GM18861 (cell line): Measurements from ENCODE around the gene ZCCHC12.
"Not testable (repeated sequence)": the region's sequence is repeated elsewhere in the genome, so short reads cannot be mapped to it uniquely, and the experiment has no call there.

Experiments used
- ATAC-seq: cut with Tn5 transposase; IDR thresholded peaks from one replicate; pipeline ENCODE4 v1.9.1; 2021; ENCODE audit not compliant: unreplicated experiment

ZCCHC12 gene

DNA sequence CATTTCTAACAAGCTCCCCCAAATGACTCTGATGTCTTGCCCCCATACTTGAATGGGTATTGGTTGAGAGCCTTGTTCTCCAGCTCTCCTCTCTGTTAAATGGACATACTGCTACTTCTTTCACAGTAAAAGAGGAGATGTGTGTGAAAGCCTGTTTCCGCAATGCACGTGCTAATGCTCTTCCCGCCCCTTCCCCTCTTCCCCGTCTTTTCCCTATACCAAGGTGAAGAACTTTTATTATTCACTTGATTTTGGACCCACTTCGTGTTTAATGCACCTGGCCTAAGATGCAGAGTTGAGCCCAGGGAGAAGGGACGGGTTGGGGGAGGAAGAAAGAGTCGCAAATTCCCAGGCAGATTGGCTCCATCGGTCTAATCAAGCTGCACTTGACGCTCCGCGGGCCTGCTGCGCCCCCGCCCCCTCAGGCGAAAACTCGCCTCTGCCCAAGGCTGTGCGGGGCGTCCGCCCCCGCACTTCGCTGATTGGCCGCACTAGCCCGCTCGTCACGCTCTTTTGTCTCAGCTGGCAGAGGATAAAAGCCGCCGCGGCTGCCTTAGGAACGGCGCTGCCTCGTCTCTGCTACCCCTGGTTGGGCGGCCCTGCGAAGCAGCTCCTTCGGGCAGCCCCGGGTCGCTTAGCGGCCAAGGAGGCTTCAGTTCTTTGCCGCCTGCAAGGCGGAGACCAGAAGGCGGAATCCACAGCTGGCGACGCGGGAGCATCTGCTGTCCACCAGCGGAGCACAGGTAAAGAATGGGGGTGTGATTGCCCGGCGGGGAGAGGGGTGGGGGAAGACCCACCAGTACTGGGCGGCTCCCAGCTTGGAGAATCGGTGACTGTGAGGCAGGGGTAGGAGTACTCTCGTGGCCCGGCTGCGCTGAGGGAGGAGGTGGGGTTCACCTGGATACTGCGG, at the start of gene ZCCHC12:
ZCCHC12 (plus strand) TSS at position 562 of the 910 bp plus-strand sequence. CDS start 1,421 bp downstream, outside the sequence.
- no peak for ATAC-seq

DNA sequence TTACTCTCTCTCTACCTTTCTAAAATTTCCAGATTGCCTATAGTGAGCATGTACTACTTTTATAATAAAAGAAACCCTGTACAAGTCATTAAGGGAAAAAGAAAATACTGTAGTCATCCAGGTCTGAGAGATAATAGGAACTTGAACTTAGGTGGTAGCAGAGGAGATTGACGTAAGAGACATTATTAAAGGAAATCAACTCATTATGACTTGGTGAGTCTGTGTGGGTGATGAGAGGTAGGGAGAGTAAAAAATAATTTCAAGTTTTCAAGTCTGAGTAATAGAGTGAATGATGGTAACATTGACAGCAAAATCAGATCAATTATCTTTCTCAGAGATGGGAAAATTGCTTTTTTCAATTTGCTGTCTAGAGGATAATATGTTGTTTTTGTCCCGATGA, 44.0 kb upstream of the ZCCHC12 start:
- no peak for ATAC-seq

DNA sequence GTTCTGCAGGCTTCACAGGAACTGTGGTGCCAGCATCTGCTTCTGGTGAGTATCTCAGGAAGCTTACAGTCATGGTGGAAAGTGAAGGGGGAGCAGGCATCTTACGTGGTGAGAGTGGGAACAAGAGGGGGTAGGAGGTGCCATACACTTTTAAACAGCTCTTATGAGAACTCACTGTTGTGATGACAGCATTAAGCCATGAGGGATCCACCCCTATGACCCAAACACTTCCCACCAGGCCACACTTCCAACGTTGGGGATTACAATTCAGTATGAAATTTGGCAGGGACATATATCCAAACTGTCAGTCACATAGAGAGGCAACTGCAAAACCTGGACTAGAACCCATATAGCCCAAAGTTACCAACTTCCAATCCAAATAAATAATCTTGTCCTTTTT, 43.1 kb upstream of the ZCCHC12 start:
- ATAC-seq: no peak

DNA sequence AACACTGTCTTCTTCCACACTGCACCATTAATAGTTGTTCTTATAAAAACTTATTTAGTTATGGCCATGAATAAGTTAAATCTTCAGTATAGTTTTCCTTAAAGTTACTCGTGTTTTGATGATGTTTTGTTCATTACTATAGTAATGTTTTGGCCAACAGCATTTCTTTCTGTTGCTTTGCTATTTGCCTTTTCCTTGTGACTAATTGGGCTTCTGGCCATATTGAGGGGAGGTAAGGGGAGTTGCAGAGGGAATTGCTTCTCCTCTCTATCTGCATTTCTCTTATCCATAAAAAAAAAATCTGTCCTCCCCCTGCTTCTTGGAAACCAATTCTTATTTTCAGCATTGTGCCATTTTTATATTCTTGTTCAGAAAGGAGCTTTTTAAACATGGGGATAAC, 42.7 kb upstream of the ZCCHC12 start:
- ATAC-seq: no peak

DNA sequence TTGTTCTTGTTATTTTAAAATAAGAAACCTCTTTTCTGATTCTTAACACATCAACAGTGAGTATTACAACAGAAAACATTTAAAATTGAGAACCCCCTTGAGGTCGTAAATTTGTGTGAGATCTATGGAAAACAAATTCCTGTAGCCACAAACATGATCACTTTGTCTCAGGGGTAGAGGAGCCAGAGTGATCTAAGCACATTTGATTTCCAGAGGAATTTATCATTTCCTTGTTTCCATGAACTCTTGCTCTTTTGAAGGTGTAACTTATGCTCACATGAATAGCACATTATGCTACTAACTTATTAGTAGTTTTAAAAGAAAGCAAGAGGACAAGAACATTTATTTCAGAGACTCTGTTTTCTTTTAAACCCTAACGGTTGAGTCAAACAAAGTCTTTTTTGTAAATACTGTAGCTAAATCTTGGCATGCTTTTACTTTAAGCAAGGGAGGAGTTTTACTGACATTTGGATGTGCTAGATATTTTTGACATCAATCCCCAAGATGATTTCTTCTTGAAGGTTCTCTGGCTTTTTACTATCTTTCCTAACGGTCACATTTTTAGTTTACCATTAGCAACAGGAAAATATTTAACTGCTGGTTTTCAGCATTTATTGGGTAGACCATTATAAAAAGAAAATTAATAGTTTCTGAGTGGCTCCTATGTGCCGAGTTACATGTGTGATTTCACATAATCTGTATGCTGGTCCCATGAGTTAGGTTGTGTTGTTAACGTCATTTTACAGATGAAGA, 27.9 kb upstream of the ZCCHC12 start:
- ATAC-seq: no peak

DNA sequence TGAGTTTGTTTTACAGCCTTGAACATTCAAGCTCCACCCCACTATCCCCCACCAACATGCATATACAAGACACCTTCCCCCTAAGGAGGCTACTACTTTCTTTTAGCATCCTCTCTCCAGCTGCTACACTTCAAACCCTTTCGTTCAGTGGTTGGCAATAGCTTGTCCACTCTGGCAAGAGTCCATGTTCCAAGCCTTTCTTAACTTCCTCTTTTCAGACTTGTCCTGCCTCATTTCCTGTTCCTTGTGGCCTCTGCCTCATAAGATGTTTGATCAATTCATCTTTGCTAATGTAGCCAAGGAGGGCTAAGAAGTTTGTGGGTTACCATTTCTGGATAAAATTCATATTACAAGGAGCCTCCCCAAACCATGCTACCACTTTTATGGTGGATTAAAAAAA, 20.8 kb upstream of the ZCCHC12 start:
- no peak for ATAC-seq

DNA sequence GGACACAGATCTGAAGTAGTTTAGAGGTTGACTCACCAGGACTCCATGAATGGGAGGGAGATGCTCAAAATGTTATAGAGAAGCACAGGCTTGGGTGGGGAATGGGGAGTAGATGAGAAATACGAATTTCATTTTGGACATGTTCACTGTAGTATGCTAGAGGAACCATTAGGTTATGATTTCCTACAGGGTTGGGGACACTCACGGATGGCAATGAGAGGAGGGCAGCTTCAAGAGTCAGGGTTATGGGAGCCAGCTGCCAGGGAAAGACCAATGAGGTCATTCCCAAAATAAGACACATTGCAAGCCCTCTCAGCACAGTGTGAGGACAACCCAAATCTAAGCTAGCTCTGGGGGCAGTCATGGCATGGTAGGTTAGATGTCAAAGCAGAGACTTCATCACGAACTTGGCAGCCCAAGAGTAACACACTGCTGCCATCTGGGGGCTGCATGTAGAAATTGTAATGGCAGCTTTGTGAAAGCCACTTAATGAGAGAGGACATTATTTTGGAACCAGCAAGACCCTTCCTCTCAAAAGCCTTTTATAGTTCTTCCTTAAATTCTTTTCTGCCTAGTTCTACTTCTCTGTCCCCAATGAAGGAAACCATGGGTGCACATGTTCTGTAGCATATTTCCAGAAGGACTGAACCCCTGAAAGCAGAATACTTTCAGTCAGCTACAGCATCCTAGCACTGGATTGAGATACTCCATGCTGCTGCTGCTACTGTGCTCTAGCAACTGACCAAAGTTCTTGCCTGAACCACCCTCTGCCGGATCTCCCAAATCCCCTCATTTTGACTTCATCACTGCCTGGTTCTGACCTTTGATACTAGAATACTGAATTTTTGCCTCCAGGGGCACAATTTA, 16.2 kb upstream of the ZCCHC12 start:
- ATAC-seq: no peak

DNA sequence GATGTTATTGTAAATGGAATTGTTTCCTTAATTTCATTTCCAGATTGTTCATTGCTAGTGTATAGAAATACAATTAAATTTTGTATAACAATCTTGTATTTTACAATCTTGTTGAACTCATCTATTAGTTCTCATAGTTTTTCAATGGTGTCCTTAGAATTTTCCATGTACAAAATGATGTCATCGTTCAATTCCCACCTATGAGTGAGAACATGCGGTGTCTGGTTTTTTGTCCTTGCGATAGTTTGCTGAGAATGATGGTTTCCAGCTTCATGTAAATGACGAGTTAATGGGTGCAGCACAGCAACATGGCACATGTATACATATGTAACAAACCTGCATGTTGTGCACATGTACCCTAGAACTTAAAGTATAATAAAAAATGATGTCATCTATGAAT, 6.4 kb upstream of the ZCCHC12 start:
- ATAC-seq: not testable (repeated sequence)

DNA sequence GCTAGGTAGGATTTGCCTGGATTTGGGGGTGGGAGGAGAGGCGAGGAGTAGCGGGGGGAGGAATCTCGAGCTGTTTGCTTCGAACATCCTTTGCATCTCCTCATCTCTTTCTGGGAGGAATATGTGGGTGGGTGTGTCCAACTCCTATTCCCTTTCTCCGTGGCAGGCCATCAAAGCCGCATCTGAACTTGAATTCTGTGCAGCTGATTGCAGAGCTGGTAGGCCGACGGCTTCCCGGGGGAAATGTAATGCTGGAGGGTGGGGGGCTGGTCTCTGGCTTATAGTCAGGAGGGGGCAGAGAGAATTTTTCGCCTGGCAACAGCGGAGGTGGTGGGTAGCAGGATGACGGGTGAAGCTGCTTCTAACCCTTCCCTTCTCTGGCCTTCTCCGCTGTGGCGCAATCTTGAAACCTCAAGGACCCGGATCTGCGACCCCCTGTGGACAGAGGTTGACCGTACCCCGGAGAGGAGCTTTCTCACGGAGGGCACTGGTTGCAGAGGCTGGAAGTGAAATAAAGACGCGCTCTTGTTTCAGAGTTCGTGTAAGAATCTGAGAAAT, 628 bp downstream of the ZCCHC12 start:
- ATAC-seq: no peak

DNA sequence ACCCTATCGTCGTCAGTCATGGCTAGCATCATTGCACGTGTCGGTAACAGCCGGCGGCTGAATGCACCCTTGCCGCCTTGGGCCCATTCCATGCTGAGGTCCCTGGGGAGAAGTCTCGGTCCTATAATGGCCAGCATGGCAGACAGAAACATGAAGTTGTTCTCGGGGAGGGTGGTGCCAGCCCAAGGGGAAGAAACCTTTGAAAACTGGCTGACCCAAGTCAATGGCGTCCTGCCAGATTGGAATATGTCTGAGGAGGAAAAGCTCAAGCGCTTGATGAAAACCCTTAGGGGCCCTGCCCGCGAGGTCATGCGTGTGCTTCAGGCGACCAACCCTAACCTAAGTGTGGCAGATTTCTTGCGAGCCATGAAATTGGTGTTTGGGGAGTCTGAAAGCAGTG, 1.6 kb downstream of the ZCCHC12 start:
- ATAC-seq: no peak

DNA sequence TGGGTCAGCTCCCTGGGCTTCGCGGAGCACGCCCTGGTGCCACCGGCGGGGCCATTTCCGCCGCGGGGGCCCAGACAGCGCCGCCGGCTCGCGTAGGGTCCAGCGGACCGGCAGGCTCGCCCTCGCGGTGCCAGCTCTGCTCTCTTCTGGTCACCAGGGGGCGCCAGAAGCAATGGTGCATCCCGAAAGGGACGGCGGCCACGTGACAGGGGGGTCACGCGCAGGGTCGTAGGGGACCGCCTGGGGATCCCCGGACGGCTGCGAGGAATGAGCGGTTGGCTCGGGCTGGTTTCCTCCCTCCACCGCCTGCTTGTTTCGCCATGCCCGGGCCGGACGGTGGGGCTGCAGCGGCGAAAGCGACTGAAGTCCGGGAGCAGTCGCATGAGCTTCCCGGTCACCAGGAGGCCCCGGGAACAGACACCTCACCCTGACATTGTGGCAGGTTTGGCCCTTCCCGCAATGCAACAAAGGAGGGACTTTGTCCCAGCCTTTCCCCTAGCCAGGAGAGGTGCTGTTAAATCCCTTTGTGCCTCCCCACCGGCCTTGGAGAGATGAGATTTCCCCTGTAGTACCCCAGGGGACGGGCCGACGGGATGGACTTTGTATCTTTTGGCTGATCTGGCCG, 15.8 kb downstream of the ZCCHC12 start:
- ATAC-seq: peak; percentile 75

DNA sequence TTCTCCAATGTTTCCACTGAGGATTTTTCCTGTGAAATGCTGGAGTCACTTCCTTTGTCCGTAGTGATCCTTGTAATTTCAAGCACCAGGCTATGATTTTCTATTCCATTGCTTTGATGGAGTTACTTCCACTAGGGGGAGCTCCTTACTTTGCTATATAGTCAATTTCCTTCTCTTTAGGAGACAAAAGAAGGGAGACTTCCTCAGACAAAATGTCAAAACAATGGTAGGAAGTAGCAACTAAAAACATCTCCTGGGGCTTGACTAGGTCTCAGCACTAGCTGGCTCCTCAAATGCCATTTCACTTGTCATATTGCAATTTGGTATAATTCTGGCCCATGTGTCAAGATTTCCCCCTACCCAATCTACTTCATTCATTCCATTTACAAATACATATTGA, 24.1 kb downstream of the ZCCHC12 start:
- no peak for ATAC-seq

DNA sequence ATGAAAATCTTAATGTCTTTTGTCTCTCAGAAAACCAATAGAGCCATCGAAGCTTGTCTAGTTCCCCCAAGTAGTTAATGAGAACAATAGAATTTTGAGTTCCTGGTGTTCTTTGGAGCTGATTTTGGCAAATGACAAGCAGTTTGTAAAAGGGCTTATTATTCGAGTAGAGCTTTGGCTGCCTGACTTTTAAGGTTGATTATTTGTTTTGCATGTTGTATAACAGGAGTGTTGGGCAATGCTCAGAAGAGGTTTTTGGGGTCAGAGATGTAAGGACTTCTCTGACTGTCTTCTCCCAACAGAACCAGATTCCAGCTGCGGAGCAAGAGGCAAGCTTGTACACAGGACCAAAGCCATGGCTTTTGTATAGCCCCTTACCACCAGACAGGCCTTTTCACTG, 30.0 kb downstream of the ZCCHC12 start:
- no peak for ATAC-seq

DNA sequence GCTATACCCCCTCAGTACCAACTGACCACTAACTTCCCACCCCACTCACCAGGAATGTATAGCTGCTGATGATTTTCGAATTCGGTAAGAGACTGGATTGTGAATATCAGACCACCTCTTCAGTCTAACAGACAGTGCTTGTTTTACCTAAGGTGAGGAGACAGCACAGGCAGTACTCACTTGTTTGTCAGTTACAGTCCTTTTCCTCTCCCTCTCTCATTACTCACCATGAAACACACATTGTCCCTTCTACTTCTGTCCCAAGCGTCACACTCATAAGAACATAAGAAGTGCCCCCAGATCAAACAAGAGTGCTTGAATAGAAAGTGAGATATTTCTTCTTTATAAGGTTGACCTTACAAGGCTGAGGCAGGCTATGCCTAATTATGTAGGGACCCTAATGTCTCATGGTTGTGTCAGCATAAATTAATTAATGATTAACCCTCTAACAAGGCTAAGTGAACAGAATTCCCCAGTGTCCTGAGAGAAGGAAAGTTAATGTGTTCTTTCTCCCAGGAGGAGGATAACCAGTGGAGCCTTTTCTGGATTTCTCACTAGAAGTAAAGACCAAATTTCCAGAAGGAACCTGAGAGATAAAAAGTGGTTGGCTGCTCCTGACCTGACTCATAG, 32.2 kb downstream of the ZCCHC12 start:
- no peak for ATAC-seq

DNA sequence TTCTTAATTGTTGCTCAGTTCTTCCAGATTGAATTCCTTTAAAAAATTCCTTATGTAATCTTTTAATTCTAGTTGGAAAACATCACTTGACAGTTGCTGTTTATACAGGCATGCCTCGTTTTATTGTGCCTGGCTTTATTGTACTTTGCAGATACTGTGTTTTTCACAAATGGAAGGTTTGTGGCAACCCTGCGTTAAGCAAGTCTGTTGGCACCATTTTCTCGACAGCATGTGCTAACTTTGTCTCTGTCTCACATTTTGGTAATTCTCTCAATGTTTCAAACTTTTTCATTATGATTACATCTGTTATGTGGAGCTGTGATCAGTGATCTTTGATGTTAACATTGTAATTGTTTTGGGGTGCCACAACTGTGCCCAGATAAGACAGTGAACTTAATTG, 33.4 kb downstream of the ZCCHC12 start:
- no peak for ATAC-seq

DNA sequence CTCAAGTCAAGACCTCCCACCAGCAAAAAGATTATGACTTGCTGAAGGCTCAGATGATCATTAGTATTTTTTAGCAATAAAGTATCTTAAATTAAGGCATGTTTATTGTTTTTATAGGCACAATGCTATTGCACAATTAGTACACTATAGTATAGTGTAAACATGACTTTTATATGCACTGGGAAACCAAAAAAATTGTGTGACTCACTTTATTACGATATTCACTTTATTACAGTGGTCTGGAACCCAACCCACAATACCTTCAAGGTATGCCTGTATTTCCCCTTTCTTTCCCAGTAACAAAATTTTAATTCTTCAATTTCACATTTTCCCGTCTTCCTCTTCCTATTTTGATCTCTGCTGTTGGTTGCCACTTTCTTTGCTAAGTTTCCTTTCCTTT, 37.7 kb downstream of the ZCCHC12 start:
- ATAC-seq: no peak

DNA sequence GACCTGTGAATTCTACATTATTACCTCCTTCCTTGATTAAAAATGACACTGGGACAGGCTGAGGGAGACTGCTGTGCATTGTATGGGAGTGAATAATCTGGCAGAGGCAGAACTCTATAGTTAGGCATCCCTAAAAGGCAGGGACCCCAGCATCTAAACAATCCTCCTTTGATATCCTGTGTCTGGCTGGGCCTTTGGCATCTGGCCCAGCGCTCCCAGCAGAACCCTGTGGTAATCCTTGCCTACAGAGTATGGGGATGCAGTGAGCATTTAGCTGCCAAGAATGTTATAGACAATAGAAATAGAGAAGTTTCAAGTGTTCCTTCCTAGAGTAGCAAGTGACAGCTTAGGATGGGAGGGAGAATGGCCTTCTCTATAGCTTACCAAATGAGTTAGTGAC, 38.5 kb downstream of the ZCCHC12 start:
- no peak for ATAC-seq

DNA sequence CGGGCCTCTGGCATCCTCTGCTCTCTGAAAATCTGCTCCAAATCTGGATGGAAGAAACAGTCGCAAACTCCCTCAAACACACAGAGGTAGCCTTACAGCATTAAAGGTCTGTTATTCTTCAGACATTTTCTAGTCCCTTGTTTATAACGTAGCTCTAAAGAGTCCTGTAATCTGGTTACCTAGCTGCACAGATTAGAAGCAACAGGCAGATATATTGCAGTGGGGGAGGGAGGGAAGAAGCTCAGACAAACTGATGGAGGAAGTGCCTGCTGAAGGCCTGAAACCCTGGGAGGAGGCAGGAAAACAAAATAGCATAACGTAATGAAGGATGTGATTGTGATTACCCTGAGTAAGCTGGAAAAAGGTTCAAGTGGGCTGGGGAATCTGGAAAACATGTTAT, 39.4 kb downstream of the ZCCHC12 start:
- no peak for ATAC-seq

DNA sequence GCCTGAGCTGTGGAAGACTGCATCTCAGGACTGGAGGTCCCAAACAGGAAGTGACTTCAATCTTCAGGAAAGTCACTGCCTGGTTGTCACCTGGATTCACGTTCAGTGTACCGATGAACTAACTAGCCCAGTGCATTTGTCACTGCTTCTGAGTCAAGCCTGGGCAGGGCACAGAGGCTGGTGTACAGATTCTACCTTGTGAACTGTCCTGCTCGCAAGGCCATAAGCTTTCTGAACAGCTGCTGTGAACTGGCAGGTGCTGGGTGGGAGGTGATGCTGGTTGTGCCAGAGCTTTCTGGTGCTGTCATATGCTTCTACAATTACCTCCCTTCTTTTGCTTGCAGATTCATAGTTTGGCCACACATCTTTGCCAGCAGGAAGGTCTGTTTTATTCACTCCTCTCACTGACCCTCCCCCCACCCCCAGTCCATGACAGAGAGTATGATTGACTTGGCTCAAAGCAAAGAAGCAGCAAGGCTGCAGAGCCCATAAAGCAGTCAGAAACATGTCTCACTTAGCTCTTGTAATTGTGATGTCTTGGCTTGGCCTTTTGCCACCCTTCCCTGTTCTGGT, 40.5 kb downstream of the ZCCHC12 start:
- ATAC-seq: no peak

DNA sequence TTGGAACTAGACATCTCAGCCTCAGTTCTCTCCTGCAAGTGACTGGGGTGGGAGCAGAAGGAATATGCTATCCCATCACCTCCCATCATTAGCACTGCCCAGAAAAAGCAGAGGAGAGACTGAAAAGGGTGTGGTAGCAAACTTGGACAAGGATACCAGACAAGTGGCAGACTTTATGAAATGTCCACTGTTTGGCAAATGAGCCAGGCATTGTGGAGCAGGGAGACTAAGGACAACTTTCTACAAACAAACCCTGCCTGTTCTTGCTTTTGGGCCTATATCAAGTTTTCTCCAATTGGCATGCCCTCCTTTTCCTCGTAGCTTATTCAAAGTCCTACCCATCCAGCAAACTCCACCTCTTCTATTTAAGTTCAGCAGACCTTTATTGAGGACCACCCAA, 41.6 kb downstream of the ZCCHC12 start:
- no peak for ATAC-seq
